Panc1 (cell line): Measurements from ENCODE around the gene SPRN. TPM values are rescaled to one million over a fixed set of nuclear protein-coding genes. Genes with fewer than 3 reads are reported as not detected.

ENCODE experiments used
- ATAC-seq: fragments of 200-7000 bp; cut with Tn5 transposase; 2 replicates; pipeline ENCODE4 v1.9.1; 2020; ENCODE audit warnings: mild to moderate bottlenecking, moderate library complexity
- BruUV-seq: library from RNA; stranded (reverse); fragments of 400-500 nt; replicated peaks from 2 replicates; lab custom pipeline; 2021; lab: Mats Ljungman, UMichigan
- CTCF ChIA-PET: fragments of 300-600 bp; sonication (Branson Sonifier 250); formaldehyde crosslinking; loops from one replicate; lab custom pipeline; 2022; ENCODE audit warnings: antibody characterized with exemption; lab: Charles Lee
- POLR2A ChIA-PET: fragments of 300-600 bp; sonication (Branson Sonifier 250); formaldehyde crosslinking; loops from one replicate; lab custom pipeline; 2022; ENCODE audit warnings: antibody characterized with exemption; lab: Charles Lee
- DNase-seq: peaks from one replicate; pipeline ENCODE4 v3.0.0-alpha.2; 2010; ENCODE audit warnings: low read depth, low spot score
- H3K27ac ChIP-seq: 2 replicates; pipeline ENCODE4 v1.5.1; 2011; ENCODE audit warnings: mild to moderate bottlenecking, low read length, inconsistent platforms
- H3K27me3 ChIP-seq: fragments of 200-500 bp; sonication (Bioruptor generic); 2 replicates; pipeline ENCODE4 v1.6.0; 2014; ENCODE audit warnings: low read length, inconsistent platforms; ENCODE audit not compliant: control insufficient read depth, insufficient read depth
- H3K36me3 ChIP-seq: fragments of 200-500 bp; sonication (Bioruptor generic); 2 replicates; pipeline ENCODE4 v1.5.1; 2014; ENCODE audit warnings: inconsistent platforms, mild to moderate bottlenecking, low read length, moderate library complexity; ENCODE audit not compliant: control insufficient read depth, insufficient read depth
- H3K4me1 ChIP-seq: 2 replicates; pipeline ENCODE4 v1.5.1; 2011; ENCODE audit warnings: inconsistent platforms, mild to moderate bottlenecking, low read length, moderate library complexity; ENCODE audit not compliant: control insufficient read depth, insufficient read depth
- H3K4me3 ChIP-seq, 2 experiments: 2 replicates each; pipeline ENCODE4 v1.5.1; 2011 to 2012; ENCODE audit warnings: low read depth in 2 of 2, low read length in 2 of 2, mild to moderate bottlenecking in 2 of 2, inconsistent platforms in 1 of 2, moderate library complexity in 1 of 2
- H3K9me3 ChIP-seq: fragments of 200-500 bp; sonication (Bioruptor generic); 2 replicates; pipeline ENCODE4 v1.5.1; 2014; ENCODE audit warnings: low read depth, mild to moderate bottlenecking, inconsistent platforms, low read length, moderate library complexity; ENCODE audit not compliant: control insufficient read depth, insufficient read depth
- POLR2AphosphoS5 ChIP-seq: IDR thresholded peaks from 2 replicates; pipeline ENCODE4 v1.6.1; 2012; ENCODE audit warnings: mild to moderate bottlenecking, low read depth, low read length, moderate library complexity
- SIN3A ChIP-seq: IDR thresholded peaks from 2 replicates; pipeline ENCODE4 v1.6.1; 2012; ENCODE audit warnings: low read depth, mild to moderate bottlenecking, low read length, moderate library complexity, borderline replicate concordance; ENCODE audit not compliant: insufficient read depth
- TCF7L2 ChIP-seq: IDR thresholded peaks from 2 replicates; pipeline ENCODE4 v1.6.1; 2011; ENCODE audit warnings: mild to moderate bottlenecking, low read depth, low read length, inconsistent platforms
- in situ Hi-C: cut with HindIII; loops from 2 replicates; pipeline ENCODE4 v1.10.0; 2016; ENCODE audit warnings: low sequenced_read_pairs, low pct_unique_long_range_greater_than_20kb
- intact Hi-C: fragments of 100-400 bp; cut with micrococcal nuclease; formaldehyde crosslinking; loops from one replicate; pipeline ENCODE4 v1.10.0; 2022; ENCODE audit not compliant: unreplicated experiment
- total RNA-seq: library from RNA; stranded (reverse); gene quantifications from one replicate; pipeline ENCODE4 v1.2.1, GENCODE V29; 2021; ENCODE audit not compliant: unreplicated experiment
- TF ChIP-seq, protein P1 (sequence below), 2 experiments: IDR thresholded peaks; 2 replicates each; pipeline ENCODE4 v1.6.1; 2011 to 2012; ENCODE audit warnings: low read depth in 2 of 2, control low read depth in 1 of 2, low read length in 1 of 2, mild to moderate bottlenecking in 1 of 2, moderate library complexity in 1 of 2; ENCODE audit not compliant: insufficient read depth in 1 of 2
- TF ChIP-seq, protein P2 (sequence below): fragments of 450-650 bp; IDR thresholded peaks from 2 replicates; pipeline ENCODE4 v1.5.1; 2017; ENCODE audit warnings: mild to moderate bottlenecking

Gene SPRN
- total RNA-seq, 1 experiment from 2014 or later = 0.64 TPM

DNA sequence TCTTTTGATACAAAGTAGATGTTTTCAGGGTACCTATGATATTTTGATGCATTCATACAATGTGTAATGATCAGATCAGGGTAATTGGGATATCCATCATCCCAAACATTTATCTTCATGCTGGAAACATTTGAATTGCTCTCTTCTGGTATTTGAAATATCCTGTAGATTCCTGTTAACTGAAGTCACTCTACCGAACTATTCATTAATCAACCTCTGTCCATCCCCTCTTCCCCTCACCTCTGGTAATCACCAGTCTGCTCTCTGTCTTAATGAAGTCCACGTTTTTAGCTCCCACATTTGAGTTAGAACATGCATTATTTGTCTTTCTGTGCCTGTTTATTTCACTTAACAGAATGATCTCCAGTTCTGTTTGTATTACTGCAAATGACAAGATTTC is 19.2 kb downstream of the SPRN start:
- in situ Hi-C loops = no loop called here
- no peak for ATAC-seq
- H3K27ac ChIP-seq = no peak overlapping the region
- DNase-seq = no peak
- H3K4me1 ChIP-seq = no peaks in the 10 kb centered on the region
- H3K9me3 ChIP-seq = peaks cover 3% of the 10 kb centered on the region; the same call in 1 of the 2 replicates
- ChIA-PET CTCF (no interaction called here), POLR2A (no interaction called here)
- intact Hi-C loops = no loop called here
- H3K36me3 ChIP-seq = no peaks in the 10 kb centered on the region
- no TSS peak for BruUV-seq
- H3K27me3 ChIP-seq = no peaks in the 10 kb centered on the region
- TF ChIP-seq POLR2AphosphoS5 (no peak), TCF7L2 (no peak), SIN3A (no peak)
- TF ChIP-seq, protein P1, sequence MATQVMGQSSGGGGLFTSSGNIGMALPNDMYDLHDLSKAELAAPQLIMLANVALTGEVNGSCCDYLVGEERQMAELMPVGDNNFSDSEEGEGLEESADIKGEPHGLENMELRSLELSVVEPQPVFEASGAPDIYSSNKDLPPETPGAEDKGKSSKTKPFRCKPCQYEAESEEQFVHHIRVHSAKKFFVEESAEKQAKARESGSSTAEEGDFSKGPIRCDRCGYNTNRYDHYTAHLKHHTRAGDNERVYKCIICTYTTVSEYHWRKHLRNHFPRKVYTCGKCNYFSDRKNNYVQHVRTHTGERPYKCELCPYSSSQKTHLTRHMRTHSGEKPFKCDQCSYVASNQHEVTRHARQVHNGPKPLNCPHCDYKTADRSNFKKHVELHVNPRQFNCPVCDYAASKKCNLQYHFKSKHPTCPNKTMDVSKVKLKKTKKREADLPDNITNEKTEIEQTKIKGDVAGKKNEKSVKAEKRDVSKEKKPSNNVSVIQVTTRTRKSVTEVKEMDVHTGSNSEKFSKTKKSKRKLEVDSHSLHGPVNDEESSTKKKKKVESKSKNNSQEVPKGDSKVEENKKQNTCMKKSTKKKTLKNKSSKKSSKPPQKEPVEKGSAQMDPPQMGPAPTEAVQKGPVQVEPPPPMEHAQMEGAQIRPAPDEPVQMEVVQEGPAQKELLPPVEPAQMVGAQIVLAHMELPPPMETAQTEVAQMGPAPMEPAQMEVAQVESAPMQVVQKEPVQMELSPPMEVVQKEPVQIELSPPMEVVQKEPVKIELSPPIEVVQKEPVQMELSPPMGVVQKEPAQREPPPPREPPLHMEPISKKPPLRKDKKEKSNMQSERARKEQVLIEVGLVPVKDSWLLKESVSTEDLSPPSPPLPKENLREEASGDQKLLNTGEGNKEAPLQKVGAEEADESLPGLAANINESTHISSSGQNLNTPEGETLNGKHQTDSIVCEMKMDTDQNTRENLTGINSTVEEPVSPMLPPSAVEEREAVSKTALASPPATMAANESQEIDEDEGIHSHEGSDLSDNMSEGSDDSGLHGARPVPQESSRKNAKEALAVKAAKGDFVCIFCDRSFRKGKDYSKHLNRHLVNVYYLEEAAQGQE (IDR thresholded peaks at IDR 0.05; ENCODE audit: insufficient read depth in 1 of 2, low read depth in 2 of 2, low read length in 1 of 2) = no peak
- TF ChIP-seq, protein P2, sequence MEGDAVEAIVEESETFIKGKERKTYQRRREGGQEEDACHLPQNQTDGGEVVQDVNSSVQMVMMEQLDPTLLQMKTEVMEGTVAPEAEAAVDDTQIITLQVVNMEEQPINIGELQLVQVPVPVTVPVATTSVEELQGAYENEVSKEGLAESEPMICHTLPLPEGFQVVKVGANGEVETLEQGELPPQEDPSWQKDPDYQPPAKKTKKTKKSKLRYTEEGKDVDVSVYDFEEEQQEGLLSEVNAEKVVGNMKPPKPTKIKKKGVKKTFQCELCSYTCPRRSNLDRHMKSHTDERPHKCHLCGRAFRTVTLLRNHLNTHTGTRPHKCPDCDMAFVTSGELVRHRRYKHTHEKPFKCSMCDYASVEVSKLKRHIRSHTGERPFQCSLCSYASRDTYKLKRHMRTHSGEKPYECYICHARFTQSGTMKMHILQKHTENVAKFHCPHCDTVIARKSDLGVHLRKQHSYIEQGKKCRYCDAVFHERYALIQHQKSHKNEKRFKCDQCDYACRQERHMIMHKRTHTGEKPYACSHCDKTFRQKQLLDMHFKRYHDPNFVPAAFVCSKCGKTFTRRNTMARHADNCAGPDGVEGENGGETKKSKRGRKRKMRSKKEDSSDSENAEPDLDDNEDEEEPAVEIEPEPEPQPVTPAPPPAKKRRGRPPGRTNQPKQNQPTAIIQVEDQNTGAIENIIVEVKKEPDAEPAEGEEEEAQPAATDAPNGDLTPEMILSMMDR = no peak
- no peak overlapping the region for H3K4me3 ChIP-seq

DNA sequence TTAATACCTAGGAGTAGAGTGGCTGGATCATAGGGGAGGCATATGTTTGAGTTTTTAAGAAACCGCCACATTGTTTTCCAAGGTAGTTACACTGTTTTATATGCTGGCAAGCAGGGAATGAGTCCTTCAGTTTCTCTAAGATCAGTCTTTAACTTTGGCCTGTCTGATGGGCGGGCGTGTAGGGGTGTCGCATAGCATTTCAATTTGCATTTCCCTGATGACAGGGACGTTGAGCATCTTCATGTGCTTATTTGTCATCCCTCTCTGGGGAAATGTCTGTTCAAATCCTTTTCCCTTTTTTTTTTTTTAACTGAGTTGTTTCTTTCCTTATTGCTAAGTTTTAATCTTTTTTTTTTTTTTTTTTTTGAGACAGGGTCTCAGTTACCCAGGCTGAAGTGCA is 20.6 kb downstream of the SPRN start:
- DNase-seq (no peak), ATAC-seq (no peak)
- H3K27ac ChIP-seq = no peak overlapping the region
- no peak overlapping the region for H3K4me3 ChIP-seq
- in situ Hi-C loops = no loop called here
- no peaks in the 10 kb centered on the region for H3K36me3 ChIP-seq
- no peaks in the 10 kb centered on the region for H3K27me3 ChIP-seq
- H3K9me3 ChIP-seq = no peaks in the 10 kb centered on the region
- TF ChIP-seq, protein P1 (IDR thresholded peaks at IDR 0.05; ENCODE audit: insufficient read depth in 1 of 2, low read depth in 2 of 2, low read length in 1 of 2) = no peak
- no peak for TF ChIP-seq SIN3A
- no peak for TF ChIP-seq POLR2AphosphoS5
- TF ChIP-seq TCF7L2 = no peak
- TF ChIP-seq, protein P2 = no peak
- intact Hi-C loops = no loop called here
- BruUV-seq = no TSS peak
- ChIA-PET CTCF (no interaction called here), POLR2A (no interaction called here)
- H3K4me1 ChIP-seq = no peaks in the 10 kb centered on the region
